Endothelial cell of umbilical vein (primary cell): ENCODE results near the gene LHFPL6. TPM values are rescaled to one million over a fixed set of nuclear protein-coding genes. Genes with fewer than 3 reads are reported as not detected.

ENCODE experiments used
- BruUV-seq: library from RNA; stranded (reverse); fragments of 400-500 nt; replicated peaks from 2 replicates; lab custom pipeline; 2021; lab: Mats Ljungman, UMichigan
- CTCF ChIA-PET: fragments of 300-600, 350-600 bp; sonication (Branson Sonifier 250); formaldehyde crosslinking; loops from one replicate; lab custom pipeline; 2021; ENCODE audit warnings: antibody characterized with exemption, inconsistent platforms; lab: Charles Lee
- POLR2A ChIA-PET: fragments of 300-600, 350-600 bp; sonication (Branson Sonifier 250); formaldehyde crosslinking; loops from one replicate; lab custom pipeline; 2021; ENCODE audit warnings: antibody characterized with exemption, inconsistent platforms; lab: Charles Lee
- DNase-seq: peaks from one replicate; pipeline ENCODE4 v3.0.0-alpha.2; 2011; ENCODE audit warnings: low read depth, low spot score
- FAIRE-seq: peaks from 2 replicates; lab custom pipeline; 2011; peaks lifted over from hg19 to GRCh38; lab: Jason Lieb, UNC
- H2AFZ ChIP-seq: 2 replicates; pipeline ENCODE4 v1.6.0; 2012; ENCODE audit warnings: low read depth, low read length, control low read depth, inconsistent platforms
- H3K27ac ChIP-seq: 2 replicates; pipeline ENCODE4 v1.5.1; 2011; ENCODE audit warnings: low read depth, mild to moderate bottlenecking, control low read depth, low read length, moderate library complexity; ENCODE audit not compliant: insufficient read depth
- H3K27me3 ChIP-seq, 2 experiments: 2 replicates each; pipeline versions ENCODE4 v1.6.0 to v1.6.1; 2011; ENCODE audit warnings: low read length in 2 of 2, mixed read lengths in 1 of 2; ENCODE audit not compliant: control insufficient read depth in 2 of 2, insufficient read depth in 2 of 2
- H3K36me3 ChIP-seq, 2 experiments: 2 replicates in 1 of 2; 3 replicates in 1 of 2; pipeline ENCODE4 v1.5.1; 2011; ENCODE audit warnings: low read length in 2 of 2, mild to moderate bottlenecking in 1 of 2, moderate library complexity in 1 of 2; ENCODE audit not compliant: control insufficient read depth in 2 of 2, insufficient read depth in 2 of 2; ENCODE audit errors: extremely low read depth in 1 of 2
- H3K4me1 ChIP-seq: 3 replicates; pipeline ENCODE4 v1.5.1; 2011; ENCODE audit warnings: mild to moderate bottlenecking, low read length; ENCODE audit not compliant: control insufficient read depth, insufficient read depth; ENCODE audit errors: extremely low read depth
- H3K4me2 ChIP-seq: 2 replicates; pipeline ENCODE4 v1.6.1; 2011; ENCODE audit warnings: low read length, control low read depth, mixed read lengths; ENCODE audit not compliant: insufficient read depth
- H3K4me3 ChIP-seq, 3 experiments: fragments of 200-600 bp in 1 of 3; sonication (generic), shearing (Covaris generic) in 1 of 3; replicated peaks in 1 of 3; 2 replicates each; pipeline ENCODE4 v1.5.1; 2011 to 2016; ENCODE audit warnings: control low read depth in 3 of 3, low read length in 3 of 3, mild to moderate bottlenecking in 2 of 3, inconsistent platforms in 1 of 3, low read depth in 1 of 3, moderate library complexity in 1 of 3; ENCODE audit not compliant: insufficient read depth in 1 of 3
- H3K79me2 ChIP-seq: 2 replicates; pipeline ENCODE4 v1.6.0; 2012; ENCODE audit warnings: low read length, inconsistent platforms; ENCODE audit not compliant: control insufficient read depth, insufficient read depth
- H3K9ac ChIP-seq: replicated peaks from 2 replicates; pipeline ENCODE3; 2011; ENCODE audit warnings: low read length, control low read depth; ENCODE audit not compliant: insufficient read depth; ENCODE audit errors: extremely low read depth
- H3K9me1 ChIP-seq: replicated peaks from 3 replicates; pipeline ENCODE4 v1.6.0; 2011; ENCODE audit warnings: mild to moderate bottlenecking, low read length; ENCODE audit not compliant: control insufficient read depth, insufficient read depth; ENCODE audit errors: extremely low read depth
- H3K9me3 ChIP-seq: replicated peaks from 2 replicates; pipeline ENCODE4 v1.5.1; 2012; ENCODE audit warnings: low read length, inconsistent platforms; ENCODE audit not compliant: control insufficient read depth, insufficient read depth
- H4K20me1 ChIP-seq: replicated peaks from 2 replicates; pipeline ENCODE3; 2011; ENCODE audit warnings: mild to moderate bottlenecking, low read length; ENCODE audit not compliant: control insufficient read depth, insufficient read depth; ENCODE audit errors: extremely low read depth
- EZH2 ChIP-seq: IDR thresholded peaks from 2 replicates; pipeline ENCODE4 v1.6.1; 2012; ENCODE audit warnings: borderline replicate concordance, low read depth, mild to moderate bottlenecking, moderate library complexity, low read length, inconsistent platforms; ENCODE audit not compliant: severe bottlenecking
- FOS ChIP-seq: IDR thresholded peaks from 2 replicates; pipeline ENCODE4 v1.6.1; 2011; ENCODE audit warnings: mild to moderate bottlenecking, low read length, moderate library complexity, borderline replicate concordance; ENCODE audit not compliant: insufficient read depth
- GATA2 ChIP-seq: IDR thresholded peaks from 2 replicates; pipeline ENCODE4 v1.7.0; 2011; ENCODE audit warnings: low read depth, mild to moderate bottlenecking, moderate library complexity, mixed read lengths, low read length; ENCODE audit not compliant: insufficient read length, insufficient read depth
- JUN ChIP-seq: IDR thresholded peaks from 2 replicates; pipeline ENCODE4 v1.6.1; 2011; ENCODE audit warnings: borderline replicate concordance, low read depth; ENCODE audit not compliant: insufficient read length, insufficient read depth
- MYC ChIP-seq: IDR thresholded peaks from one replicate; pipeline ENCODE4 v1.6.1; 2011; ENCODE audit warnings: mild to moderate bottlenecking, low read depth, low read length
- POLR2A ChIP-seq: IDR thresholded peaks from 2 replicates; pipeline ENCODE4 v1.6.1; 2012; ENCODE audit warnings: low read depth, mild to moderate bottlenecking, control low read depth, low read length
- POLR2AphosphoS5 ChIP-seq: IDR thresholded peaks from 2 replicates; pipeline ENCODE4 v1.6.1; 2012; ENCODE audit warnings: low read depth, mild to moderate bottlenecking, control low read depth, low read length, moderate library complexity; ENCODE audit not compliant: insufficient read depth
- dilution Hi-C: fragments of 300-500 bp; cut with MboI; formaldehyde crosslinking; loops from one replicate; pipeline ENCODE4 v1.15.0; 2019; ENCODE audit warnings: low sequenced_read_pairs; ENCODE audit not compliant: extremely low pct_ligation_motif_present
- intact Hi-C: fragments of 100-400 bp; cut with micrococcal nuclease; formaldehyde crosslinking; loops from one replicate; pipeline ENCODE4 v1.10.0; 2022
- polyA plus RNA-seq, 4 experiments: library from polyadenylated mRNA; depleted of rRNA in 3 of 4; stranded (reverse) in 3 of 4; unstranded in 1 of 4; fragments of >200 nt; gene quantifications; 2 replicates each; pipeline versions ENCODE4 v1.2.1 to v1.2.3, GENCODE V29; 2011 to 2012; ENCODE audit warnings: missing spikeins in 1 of 4
- total RNA-seq: library from RNA; stranded (reverse); gene quantifications from 2 replicates; pipeline ENCODE4 v1.2.3, GENCODE V29; 2021
- TF ChIP-seq, protein P1 (sequence below), 2 donors: IDR thresholded peaks; 1 replicate in 1 of 2; 2 replicates in 1 of 2; pipeline ENCODE4 v1.5.1; 2011; ENCODE audit warnings: low read length in 2 of 2, mild to moderate bottlenecking in 2 of 2, moderate library complexity in 2 of 2, control low read depth in 1 of 2, inconsistent platforms in 1 of 2, low read depth in 1 of 2; ENCODE audit not compliant: insufficient read depth in 1 of 2; ENCODE audit errors: extremely low read depth in 1 of 2
- TF ChIP-seq, protein P2 (sequence below): IDR thresholded peaks from 2 replicates; pipeline ENCODE4 v1.6.1; 2011; ENCODE audit not compliant: insufficient read depth, insufficient read length

LHFPL6 gene
- total and polyA plus RNA-seq, 2 donors (not counting 3 experiments of a cell fraction or from before 2014, with no cell fraction given) = 17.5 to 19.4 TPM

DNA sequence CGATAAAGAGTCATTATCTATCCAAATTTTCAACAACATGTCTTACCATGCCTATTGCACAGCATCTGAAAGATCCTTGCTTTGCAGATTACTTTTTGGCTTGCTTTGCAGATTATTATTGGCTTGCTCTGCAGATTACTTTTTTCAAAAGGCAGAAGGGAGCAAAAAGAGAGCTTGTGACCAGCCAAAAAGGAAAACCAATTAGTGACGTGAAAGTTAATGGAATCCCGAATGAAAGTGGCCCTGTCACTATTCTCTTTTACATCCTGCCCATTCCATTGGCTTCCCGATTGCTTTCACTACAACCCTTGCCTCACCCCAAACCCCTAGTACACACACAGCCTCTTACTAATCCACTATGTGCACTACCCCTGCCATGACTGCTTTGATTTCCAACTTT, 81.3 kb downstream of the LHFPL6 start:
- intact Hi-C loops = no loop called here
- no peaks in the 10 kb centered on the region for H3K79me2 ChIP-seq
- H3K27ac ChIP-seq = no peak overlapping the region

More for the DNA sequence above, 81.3 kb downstream of the LHFPL6 start:
- dilution Hi-C loops = no loop called here
- H3K4me3 ChIP-seq = no peak overlapping the region
- TF ChIP-seq FOS (no peak), GATA2 (no peak), MYC (no peak), POLR2A (no peak), JUN (no peak), POLR2AphosphoS5 (no peak), EZH2 (no peak)
- TF ChIP-seq, protein P1, sequence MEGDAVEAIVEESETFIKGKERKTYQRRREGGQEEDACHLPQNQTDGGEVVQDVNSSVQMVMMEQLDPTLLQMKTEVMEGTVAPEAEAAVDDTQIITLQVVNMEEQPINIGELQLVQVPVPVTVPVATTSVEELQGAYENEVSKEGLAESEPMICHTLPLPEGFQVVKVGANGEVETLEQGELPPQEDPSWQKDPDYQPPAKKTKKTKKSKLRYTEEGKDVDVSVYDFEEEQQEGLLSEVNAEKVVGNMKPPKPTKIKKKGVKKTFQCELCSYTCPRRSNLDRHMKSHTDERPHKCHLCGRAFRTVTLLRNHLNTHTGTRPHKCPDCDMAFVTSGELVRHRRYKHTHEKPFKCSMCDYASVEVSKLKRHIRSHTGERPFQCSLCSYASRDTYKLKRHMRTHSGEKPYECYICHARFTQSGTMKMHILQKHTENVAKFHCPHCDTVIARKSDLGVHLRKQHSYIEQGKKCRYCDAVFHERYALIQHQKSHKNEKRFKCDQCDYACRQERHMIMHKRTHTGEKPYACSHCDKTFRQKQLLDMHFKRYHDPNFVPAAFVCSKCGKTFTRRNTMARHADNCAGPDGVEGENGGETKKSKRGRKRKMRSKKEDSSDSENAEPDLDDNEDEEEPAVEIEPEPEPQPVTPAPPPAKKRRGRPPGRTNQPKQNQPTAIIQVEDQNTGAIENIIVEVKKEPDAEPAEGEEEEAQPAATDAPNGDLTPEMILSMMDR (IDR thresholded peaks at IDR 0.05; ENCODE audit: extremely low read depth in 1 of 2, insufficient read depth in 1 of 2, low read depth in 1 of 2, low read length in 2 of 2) = no peak
- TF ChIP-seq, protein P2, sequence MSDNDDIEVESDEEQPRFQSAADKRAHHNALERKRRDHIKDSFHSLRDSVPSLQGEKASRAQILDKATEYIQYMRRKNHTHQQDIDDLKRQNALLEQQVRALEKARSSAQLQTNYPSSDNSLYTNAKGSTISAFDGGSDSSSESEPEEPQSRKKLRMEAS = no peak
- no peaks in the 10 kb centered on the region for H4K20me1 ChIP-seq
- H2AFZ ChIP-seq = no peak overlapping the region
- no peak for FAIRE-seq
- H3K9me1 ChIP-seq = no peaks in the 10 kb centered on the region
- BruUV-seq = no TSS peak
- no peaks in the 10 kb centered on the region for H3K36me3 ChIP-seq
- H3K9ac ChIP-seq = no peak overlapping the region
- H3K4me2 ChIP-seq = no peak overlapping the region
- no peaks in the 10 kb centered on the region for H3K4me1 ChIP-seq
- H3K27me3 ChIP-seq = no peaks in the 10 kb centered on the region
- ChIA-PET POLR2A (no interaction called here), CTCF (interaction anchor here (0.8 kb wide), 1 partner anchor 311 kb away, joined by 3 read pairs; no protein-coding TSS in a partner anchor)
- no peak for DNase-seq
- no peaks in the 10 kb centered on the region for H3K9me3 ChIP-seq
